Suprapubic skin (tissue), 4 donors: ENCODE data around the gene OR6K2.

Source experiments
- EP300 ChIP-seq: sonication (generic); formaldehyde crosslinking; IDR thresholded peaks from one replicate; pipeline ENCODE4 v1.6.1; 2017; ENCODE audit warnings: antibody characterized with exemption
- POLR2A ChIP-seq, 2 donors: fragments of 450-650 bp; IDR thresholded peaks; one replicate each; pipeline ENCODE4 v1.6.1; 2017; ENCODE audit warnings: antibody characterized with exemption in 2 of 2, mild to moderate bottlenecking in 2 of 2, moderate library complexity in 2 of 2
- POLR2AphosphoS5 ChIP-seq, 3 donors: sonication (generic); formaldehyde crosslinking; IDR thresholded peaks; one replicate each; pipeline ENCODE4 v1.6.1; 2017; ENCODE audit warnings: antibody characterized with exemption in 3 of 3
- TF ChIP-seq, protein P1 (sequence below), 2 donors: fragments of 200-600 bp in 1 of 2; fragments of 450-650 bp in 1 of 2; sonication (generic) in 1 of 2; IDR thresholded peaks; one replicate each; pipeline ENCODE4 v1.5.1; 2016 to 2019; ENCODE audit warnings: antibody characterized with exemption in 2 of 2, mild to moderate bottlenecking in 1 of 2, moderate library complexity in 1 of 2

DNA sequence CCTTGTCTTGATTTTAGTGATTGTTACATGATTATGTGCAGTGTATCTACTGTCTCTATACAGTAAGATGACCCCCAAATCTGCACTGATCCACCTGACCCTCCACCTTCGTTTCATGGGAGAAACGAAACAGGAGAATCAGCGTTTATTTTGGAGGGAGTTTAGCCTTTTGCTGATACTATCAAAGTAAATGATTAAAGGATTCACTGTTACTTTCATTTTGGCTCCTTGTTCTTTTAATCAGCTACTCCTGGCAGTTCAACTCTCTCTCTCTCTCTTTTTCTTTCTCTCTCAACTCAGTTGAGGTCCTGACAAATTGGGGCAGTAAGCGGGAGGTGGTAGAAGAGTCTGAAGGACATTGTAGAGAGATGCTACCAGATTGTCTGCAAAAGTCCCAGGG is 30.0 kb upstream of the OR6K2 start:
- TF ChIP-seq, protein P1, sequence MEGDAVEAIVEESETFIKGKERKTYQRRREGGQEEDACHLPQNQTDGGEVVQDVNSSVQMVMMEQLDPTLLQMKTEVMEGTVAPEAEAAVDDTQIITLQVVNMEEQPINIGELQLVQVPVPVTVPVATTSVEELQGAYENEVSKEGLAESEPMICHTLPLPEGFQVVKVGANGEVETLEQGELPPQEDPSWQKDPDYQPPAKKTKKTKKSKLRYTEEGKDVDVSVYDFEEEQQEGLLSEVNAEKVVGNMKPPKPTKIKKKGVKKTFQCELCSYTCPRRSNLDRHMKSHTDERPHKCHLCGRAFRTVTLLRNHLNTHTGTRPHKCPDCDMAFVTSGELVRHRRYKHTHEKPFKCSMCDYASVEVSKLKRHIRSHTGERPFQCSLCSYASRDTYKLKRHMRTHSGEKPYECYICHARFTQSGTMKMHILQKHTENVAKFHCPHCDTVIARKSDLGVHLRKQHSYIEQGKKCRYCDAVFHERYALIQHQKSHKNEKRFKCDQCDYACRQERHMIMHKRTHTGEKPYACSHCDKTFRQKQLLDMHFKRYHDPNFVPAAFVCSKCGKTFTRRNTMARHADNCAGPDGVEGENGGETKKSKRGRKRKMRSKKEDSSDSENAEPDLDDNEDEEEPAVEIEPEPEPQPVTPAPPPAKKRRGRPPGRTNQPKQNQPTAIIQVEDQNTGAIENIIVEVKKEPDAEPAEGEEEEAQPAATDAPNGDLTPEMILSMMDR (IDR thresholded peaks at IDR 0.05), result no peak
- TF ChIP-seq POLR2A (IDR thresholded peaks at IDR 0.05) (no peak), EP300 (no peak), POLR2AphosphoS5 (IDR thresholded peaks at IDR 0.05) (no peak)
